ENCODE results near the gene GALNT10.

GALNT10 gene

DNA sequence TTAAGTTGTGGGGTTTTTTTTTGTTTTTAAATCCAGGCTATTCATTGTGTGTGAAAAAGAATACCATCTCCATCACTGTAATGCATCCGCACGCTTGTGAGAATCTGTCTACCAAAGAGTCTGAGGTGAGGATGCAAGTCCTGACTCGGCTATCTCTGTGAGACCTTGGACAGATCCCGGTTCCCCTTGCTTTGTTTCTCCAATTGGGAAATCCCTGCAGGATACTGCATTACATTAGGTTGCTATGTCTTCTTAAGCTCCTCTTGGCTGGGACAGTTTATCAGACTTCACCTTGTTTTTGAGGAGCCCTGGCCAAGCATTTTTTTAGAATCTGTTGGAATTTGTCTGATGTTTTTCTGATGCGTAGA lies 46.8 kb downstream of the GALNT10 start:
- Histone ChIP-seq H2AFZ (ENCODE audit: low read depth, low read length) (no peak overlapping the region), H3K27me3 (ENCODE audit: insufficient read depth, low read length) (no peaks in the 10 kb centered on the region), H3K36me3 (ENCODE audit: insufficient read depth, low read length) (no peaks in the 10 kb centered on the region), H3K9me3 (ENCODE audit: low read length) (no peaks in the 10 kb centered on the region), H3K4me3 (ENCODE audit: low read length) (no peak overlapping the region), H3K4me1 (ENCODE audit: insufficient read depth, low read length) (peaks cover 16% of the 10 kb centered on the region)

DNA sequence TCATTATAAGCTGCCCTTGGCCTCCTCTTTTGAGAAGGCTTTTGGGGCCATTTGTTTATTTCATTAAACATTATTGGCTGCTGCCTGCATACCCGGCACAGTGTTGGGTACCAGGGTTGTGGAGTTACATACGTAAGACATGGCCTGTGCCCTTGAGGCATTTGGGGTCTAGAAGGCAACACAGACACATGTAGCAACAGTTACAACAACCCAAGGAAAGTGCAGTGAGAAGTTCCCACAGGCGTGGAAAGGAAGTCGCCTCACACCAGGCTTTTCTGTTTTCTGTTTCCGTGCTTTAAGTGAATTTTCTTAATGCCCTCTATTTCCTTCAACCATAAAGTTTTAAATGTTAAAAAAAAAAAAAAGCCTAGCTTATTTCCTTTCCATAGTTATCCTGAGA lies 47.4 kb downstream of the GALNT10 start:
- no peak overlapping the region for H3K4me3 ChIP-seq (ENCODE audit: low read length)
- no peaks in the 10 kb centered on the region for H3K9me3 ChIP-seq (ENCODE audit: low read length)

DNA sequence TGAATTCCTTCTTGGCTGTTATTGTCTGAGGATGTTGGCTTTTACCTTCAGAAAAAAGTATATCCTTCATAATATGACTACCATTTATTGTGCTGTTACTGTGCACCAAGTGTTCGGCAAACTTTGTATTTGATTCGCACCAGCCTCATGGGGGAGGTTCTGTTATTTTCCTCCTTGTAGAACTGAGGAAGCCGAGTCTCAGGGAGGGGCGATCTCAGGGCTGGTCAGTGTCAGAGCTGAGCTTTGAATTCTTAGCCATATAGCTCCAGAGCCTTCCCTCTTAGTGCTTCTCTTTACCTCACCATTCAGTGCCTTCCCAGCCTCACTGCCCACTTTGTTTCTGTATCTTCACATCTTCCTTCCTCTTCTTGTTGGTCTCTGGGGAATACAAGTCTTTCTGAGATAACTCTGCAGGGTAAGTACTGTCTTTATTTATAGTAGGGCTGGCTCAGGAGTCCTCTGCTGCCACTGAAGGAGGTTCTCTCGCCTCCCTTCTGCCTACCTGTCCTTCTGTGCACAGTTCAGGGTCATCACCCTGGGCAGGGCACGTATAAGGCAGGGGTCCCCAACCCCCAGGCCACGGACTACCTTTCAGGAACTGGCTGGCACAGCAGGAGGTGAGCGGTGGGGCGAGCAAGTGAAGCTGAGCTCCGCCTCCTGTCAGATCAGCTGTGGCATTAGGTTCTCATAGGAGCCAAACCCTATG lies 48.4 kb downstream of the GALNT10 start:
- H2AFZ ChIP-seq (ENCODE audit: low read depth, low read length): no peak overlapping the region
- H3K27me3 ChIP-seq (ENCODE audit: insufficient read depth, low read length): no peaks in the 10 kb centered on the region
- no peaks in the 10 kb centered on the region for H3K36me3 ChIP-seq (ENCODE audit: insufficient read depth, low read length)
- peaks cover 31% of the 10 kb centered on the region for H3K4me1 ChIP-seq (ENCODE audit: insufficient read depth, low read length)
- H3K9me3 ChIP-seq (ENCODE audit: low read length): no peaks in the 10 kb centered on the region
- H3K4me3 ChIP-seq (ENCODE audit: low read length): no peak overlapping the region

More for the DNA sequence above, 47.4 kb downstream of the GALNT10 start:
- peaks cover 22% of the 10 kb centered on the region for H3K4me1 ChIP-seq (ENCODE audit: insufficient read depth, low read length)
- no peak overlapping the region for H2AFZ ChIP-seq (ENCODE audit: low read depth, low read length)
- H3K27me3 ChIP-seq (ENCODE audit: insufficient read depth, low read length): no peaks in the 10 kb centered on the region
- no peaks in the 10 kb centered on the region for H3K36me3 ChIP-seq (ENCODE audit: insufficient read depth, low read length)

DNA sequence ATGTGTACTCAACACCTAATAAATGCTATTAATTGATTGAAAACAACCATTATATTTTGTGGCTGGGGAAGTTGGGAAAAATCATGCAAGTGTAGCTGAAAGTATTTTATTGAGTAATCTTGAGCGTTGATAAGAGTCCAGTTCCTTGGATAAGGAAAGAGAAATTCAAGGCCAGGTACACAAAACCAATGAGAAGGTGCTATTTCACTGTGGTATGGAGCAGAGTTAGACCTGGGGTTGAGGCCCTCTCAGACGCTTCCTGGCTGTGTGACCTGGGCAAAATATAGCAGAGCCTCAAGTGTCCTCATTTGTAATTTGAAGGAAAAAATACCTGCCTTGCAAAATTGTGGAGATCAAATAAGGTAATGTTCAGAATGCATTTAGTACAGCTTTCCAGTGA lies 50.1 kb downstream of the GALNT10 start:
- Histone ChIP-seq H3K36me3 (ENCODE audit: insufficient read depth, low read length) (no peaks in the 10 kb centered on the region), H3K4me1 (ENCODE audit: insufficient read depth, low read length) (peaks cover 31% of the 10 kb centered on the region), H3K4me3 (ENCODE audit: low read length) (no peak overlapping the region), H3K9me3 (ENCODE audit: low read length) (no peaks in the 10 kb centered on the region), H3K27me3 (ENCODE audit: insufficient read depth, low read length) (no peaks in the 10 kb centered on the region), H2AFZ (ENCODE audit: low read depth, low read length) (no peak overlapping the region)

DNA sequence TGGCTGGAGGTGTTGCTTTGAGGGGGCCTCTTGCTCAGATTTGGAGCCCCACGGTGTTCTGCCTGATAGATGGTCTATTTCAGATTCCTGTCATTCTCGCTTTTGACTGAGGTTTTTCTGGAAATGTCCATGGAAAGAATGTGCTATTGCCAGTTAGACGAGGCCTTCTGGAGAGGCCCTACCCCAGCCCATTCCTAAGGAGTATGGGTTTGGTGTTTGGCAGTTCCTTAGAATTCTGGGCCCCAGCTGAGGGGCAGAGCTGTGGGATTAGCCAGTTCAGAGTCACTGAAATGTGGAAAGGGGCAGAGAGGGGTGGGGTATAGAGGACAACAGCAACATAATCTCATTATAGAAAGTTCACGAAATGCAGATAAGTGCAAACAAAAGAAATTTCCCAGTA lies 50.5 kb downstream of the GALNT10 start:
- H3K36me3 ChIP-seq (ENCODE audit: insufficient read depth, low read length): no peaks in the 10 kb centered on the region
- H3K4me3 ChIP-seq (ENCODE audit: low read length): no peak overlapping the region
- peaks cover 31% of the 10 kb centered on the region for H3K4me1 ChIP-seq (ENCODE audit: insufficient read depth, low read length)
- H3K9me3 ChIP-seq (ENCODE audit: low read length): no peaks in the 10 kb centered on the region
- no peak overlapping the region for H2AFZ ChIP-seq (ENCODE audit: low read depth, low read length)
- no peaks in the 10 kb centered on the region for H3K27me3 ChIP-seq (ENCODE audit: insufficient read depth, low read length)

DNA sequence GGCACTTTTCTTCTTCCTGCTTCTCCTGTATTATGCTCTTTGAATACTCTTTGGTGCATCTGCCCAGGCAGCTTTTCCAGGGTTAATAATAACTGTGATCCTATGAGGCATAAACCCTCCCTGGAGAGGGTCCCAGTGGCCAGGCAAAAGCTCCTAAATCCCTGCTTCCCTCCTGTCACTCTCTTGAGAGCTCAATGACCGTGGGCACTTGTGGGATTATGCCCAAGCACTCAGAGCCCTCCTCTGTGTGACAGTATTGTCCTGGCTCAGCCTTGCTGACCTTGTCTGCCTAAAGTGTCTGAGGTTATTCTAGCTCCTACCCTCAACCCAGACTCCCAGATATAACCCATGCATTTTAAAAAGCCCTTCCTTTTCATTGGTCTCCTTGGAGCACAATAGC lies 51.9 kb downstream of the GALNT10 start:
- no peaks in the 10 kb centered on the region for H3K9me3 ChIP-seq (ENCODE audit: low read length)
- H3K27me3 ChIP-seq (ENCODE audit: insufficient read depth, low read length): no peaks in the 10 kb centered on the region
- peaks cover 31% of the 10 kb centered on the region for H3K4me1 ChIP-seq (ENCODE audit: insufficient read depth, low read length)
- H3K4me3 ChIP-seq (ENCODE audit: low read length): no peak overlapping the region
- H3K36me3 ChIP-seq (ENCODE audit: insufficient read depth, low read length): no peaks in the 10 kb centered on the region
- H2AFZ ChIP-seq (ENCODE audit: low read depth, low read length): peak overlapping the region; percentile 9

DNA sequence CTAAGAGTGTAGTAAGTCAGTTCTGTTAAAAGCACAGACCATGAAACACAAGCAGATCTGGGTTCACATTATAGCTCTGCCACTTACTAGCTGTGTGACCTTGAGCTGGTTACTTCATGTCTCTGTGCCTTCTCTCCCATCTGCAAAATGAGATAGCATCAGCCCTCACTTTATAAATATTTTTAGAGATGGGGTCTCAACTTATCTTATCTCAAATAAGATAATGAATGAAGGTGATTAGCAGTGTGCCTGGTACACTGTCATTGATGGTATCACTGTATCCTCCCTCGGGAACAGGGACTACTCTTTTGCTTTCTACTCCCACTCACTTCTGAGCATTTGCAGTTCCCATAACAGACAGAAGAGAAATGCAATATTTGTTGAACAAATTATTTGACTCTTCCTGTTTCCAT lies 52.4 kb downstream of the GALNT10 start:
- Histone ChIP-seq H3K9me3 (ENCODE audit: low read length) (no peaks in the 10 kb centered on the region), H3K4me1 (ENCODE audit: insufficient read depth, low read length) (peaks cover 31% of the 10 kb centered on the region), H3K4me3 (ENCODE audit: low read length) (no peak overlapping the region), H3K27me3 (ENCODE audit: insufficient read depth, low read length) (no peaks in the 10 kb centered on the region), H2AFZ (ENCODE audit: low read depth, low read length) (no peak overlapping the region), H3K36me3 (ENCODE audit: insufficient read depth, low read length) (no peaks in the 10 kb centered on the region)

DNA sequence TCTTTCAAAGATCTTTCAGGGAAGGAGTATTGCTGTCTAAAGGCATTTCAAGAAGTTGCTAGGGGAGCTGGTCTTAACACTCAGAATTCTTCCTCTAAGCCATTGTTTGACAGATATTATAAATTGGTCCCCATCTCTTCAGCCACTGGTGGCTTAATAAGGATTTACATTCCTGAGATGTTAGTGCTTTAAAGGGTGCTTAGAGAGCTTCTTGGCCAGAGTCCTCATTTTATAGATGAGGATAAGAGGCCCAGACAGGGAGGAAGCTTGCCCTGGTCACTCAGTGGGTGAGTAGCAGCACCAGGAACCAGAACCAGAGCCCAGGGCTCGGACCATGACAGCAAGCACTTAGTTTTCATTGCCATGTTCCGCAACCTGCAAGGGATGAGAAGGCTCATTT lies 53.2 kb downstream of the GALNT10 start:
- H3K9me3 ChIP-seq (ENCODE audit: low read length): no peaks in the 10 kb centered on the region
- no peaks in the 10 kb centered on the region for H3K36me3 ChIP-seq (ENCODE audit: insufficient read depth, low read length)

DNA sequence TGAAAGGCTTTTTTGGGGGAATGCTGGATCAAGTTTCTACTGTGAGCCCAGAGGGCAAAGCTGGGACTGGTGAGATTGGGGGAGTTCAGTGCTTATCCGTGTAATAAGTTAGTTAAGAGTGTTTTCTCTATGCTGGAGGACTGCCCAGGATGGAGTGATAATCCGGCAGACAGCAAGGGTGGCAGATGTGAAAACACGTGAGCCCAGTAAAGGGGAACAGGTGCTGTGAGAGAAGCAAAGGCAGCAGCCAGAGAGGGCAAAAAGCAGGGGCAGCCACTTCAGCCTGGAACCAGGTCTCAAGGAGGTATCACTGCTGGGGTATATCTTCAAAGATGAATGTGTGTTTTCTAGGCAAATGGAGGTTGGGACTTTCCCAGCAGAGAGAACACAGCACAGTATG lies 53.9 kb downstream of the GALNT10 start:
- Histone ChIP-seq H2AFZ (ENCODE audit: low read depth, low read length) (no peak overlapping the region), H3K36me3 (ENCODE audit: insufficient read depth, low read length) (no peaks in the 10 kb centered on the region), H3K4me3 (ENCODE audit: low read length) (no peak overlapping the region), H3K9me3 (ENCODE audit: low read length) (no peaks in the 10 kb centered on the region), H3K4me1 (ENCODE audit: insufficient read depth, low read length) (peaks cover 31% of the 10 kb centered on the region), H3K27me3 (ENCODE audit: insufficient read depth, low read length) (no peaks in the 10 kb centered on the region)

More for the DNA sequence above, 53.2 kb downstream of the GALNT10 start:
- no peak overlapping the region for H3K4me3 ChIP-seq (ENCODE audit: low read length)
- H3K27me3 ChIP-seq (ENCODE audit: insufficient read depth, low read length): no peaks in the 10 kb centered on the region
- no peak overlapping the region for H2AFZ ChIP-seq (ENCODE audit: low read depth, low read length)
- H3K4me1 ChIP-seq (ENCODE audit: insufficient read depth, low read length): peaks cover 31% of the 10 kb centered on the region

DNA sequence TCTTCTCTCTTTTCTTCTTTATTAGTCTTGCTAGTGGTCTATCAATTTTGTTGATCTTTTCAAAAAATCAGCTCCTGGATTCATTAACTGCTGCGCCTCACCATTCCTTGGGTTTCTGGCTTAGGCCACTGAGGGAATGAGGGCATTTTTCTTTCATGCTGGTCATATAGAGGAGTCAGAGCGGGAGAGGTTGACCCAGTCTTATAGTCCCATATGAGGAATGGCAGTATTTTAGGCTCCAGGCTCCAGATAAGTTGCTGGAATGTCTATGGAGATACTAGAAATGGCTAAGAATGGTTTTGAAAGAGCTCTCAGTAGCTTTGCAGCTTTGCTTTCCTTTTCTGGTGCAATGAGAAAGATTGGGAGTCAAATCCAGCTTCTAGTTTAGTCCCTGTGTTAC lies 58.2 kb downstream of the GALNT10 start:
- Histone ChIP-seq H3K36me3 (ENCODE audit: insufficient read depth, low read length) (no peaks in the 10 kb centered on the region), H2AFZ (ENCODE audit: low read depth, low read length) (no peak overlapping the region), H3K27me3 (ENCODE audit: insufficient read depth, low read length) (no peaks in the 10 kb centered on the region), H3K9me3 (ENCODE audit: low read length) (no peaks in the 10 kb centered on the region), H3K4me1 (ENCODE audit: insufficient read depth, low read length) (peaks cover 9% of the 10 kb centered on the region), H3K4me3 (ENCODE audit: low read length) (no peak overlapping the region)

DNA sequence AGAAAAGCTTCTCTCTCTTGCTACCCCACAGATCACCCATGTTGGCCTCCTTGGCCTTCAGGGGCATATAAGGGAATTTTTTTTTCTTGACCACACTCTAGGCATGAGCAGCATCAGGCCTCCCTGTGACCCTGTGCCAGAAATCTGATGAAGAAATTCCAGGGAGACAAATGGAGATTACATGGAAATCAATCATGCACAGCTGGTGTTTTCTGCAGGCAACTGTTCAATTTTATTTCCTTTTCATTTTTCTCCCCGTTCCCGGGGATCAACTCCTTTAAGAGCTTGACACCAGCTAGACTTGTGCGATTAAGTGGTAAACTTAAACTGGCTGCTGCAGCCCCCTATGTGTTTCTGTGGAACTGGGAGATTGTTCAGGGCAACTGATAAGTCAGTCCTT lies 59.3 kb downstream of the GALNT10 start:
- no peak overlapping the region for H2AFZ ChIP-seq (ENCODE audit: low read depth, low read length)
- no peaks in the 10 kb centered on the region for H3K27me3 ChIP-seq (ENCODE audit: insufficient read depth, low read length)
- H3K4me1 ChIP-seq (ENCODE audit: insufficient read depth, low read length): peaks cover 7% of the 10 kb centered on the region
- H3K4me3 ChIP-seq (ENCODE audit: low read length): no peak overlapping the region
- H3K36me3 ChIP-seq (ENCODE audit: insufficient read depth, low read length): no peaks in the 10 kb centered on the region
- no peaks in the 10 kb centered on the region for H3K9me3 ChIP-seq (ENCODE audit: low read length)

DNA sequence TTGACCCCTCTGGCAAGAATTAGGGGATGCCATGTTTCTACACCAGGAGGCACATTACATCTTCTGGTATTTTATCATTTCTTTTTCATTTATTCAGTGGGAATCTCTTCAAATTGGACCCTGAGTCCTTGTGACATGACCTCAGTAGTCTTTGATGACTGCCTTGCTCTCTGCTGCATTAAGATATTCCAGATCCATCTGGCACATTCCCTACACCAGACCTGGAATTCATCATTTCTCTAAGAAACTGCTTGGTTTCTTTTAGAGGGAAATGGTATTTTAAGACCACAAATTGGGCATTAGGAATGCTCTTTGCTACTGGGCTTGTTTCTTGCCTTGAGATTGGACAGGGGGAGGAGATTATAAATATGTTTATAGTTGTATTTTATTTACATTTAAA lies 61.0 kb downstream of the GALNT10 start:
- H3K4me3 ChIP-seq (ENCODE audit: low read length): no peak overlapping the region
- no peaks in the 10 kb centered on the region for H3K36me3 ChIP-seq (ENCODE audit: insufficient read depth, low read length)
- H3K27me3 ChIP-seq (ENCODE audit: insufficient read depth, low read length): no peaks in the 10 kb centered on the region
- H2AFZ ChIP-seq (ENCODE audit: low read depth, low read length): no peak overlapping the region
- H3K4me1 ChIP-seq (ENCODE audit: insufficient read depth, low read length): peaks cover 7% of the 10 kb centered on the region
- H3K9me3 ChIP-seq (ENCODE audit: low read length): no peaks in the 10 kb centered on the region

DNA sequence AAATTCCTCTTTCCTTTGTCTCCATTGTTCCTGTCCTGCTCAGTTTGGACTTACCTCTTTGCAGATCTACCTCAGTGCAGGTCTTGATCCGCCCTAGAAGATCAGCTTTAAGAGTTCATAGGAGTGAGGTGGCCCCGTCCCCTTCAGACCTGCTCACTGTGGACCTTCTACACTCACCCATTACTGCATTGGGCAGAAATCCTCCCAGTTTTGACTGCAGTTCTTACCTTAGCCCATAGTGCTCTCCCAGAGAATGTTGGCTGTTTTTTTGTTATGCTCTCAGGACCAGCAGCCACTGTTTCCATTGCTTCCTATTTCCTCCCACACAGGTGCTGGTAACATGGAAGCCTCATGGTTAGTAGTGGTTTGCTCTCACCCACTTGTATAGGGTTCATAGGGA lies 63.3 kb downstream of the GALNT10 start:
- H3K36me3 ChIP-seq (ENCODE audit: insufficient read depth, low read length): no peaks in the 10 kb centered on the region
- H3K4me3 ChIP-seq (ENCODE audit: low read length): no peak overlapping the region
- no peak overlapping the region for H2AFZ ChIP-seq (ENCODE audit: low read depth, low read length)

DNA sequence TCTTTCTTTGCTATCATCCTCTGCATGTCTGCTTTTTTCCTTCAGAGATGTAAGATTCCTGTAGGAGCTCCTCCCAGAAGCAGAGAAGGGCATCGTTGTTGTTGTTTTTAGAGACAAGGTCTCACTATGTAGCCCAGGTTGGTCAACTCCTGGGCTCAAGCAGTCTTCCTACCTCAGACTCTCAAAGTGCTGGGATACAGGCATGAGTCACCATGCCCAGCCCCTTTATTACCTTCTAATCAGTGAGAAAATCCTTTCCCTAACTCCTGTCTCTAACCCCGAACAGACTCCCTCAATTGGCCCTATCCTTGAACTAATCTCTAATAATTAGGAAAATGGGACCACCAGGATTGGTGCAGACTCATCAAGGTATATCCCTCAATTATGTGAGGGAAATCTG lies 64.4 kb downstream of the GALNT10 start:
- peaks cover 29% of the 10 kb centered on the region for H3K4me1 ChIP-seq (ENCODE audit: insufficient read depth, low read length)
- H2AFZ ChIP-seq (ENCODE audit: low read depth, low read length): no peak overlapping the region
- no peak overlapping the region for H3K4me3 ChIP-seq (ENCODE audit: low read length)
- H3K36me3 ChIP-seq (ENCODE audit: insufficient read depth, low read length): no peaks in the 10 kb centered on the region
- H3K9me3 ChIP-seq (ENCODE audit: low read length): no peaks in the 10 kb centered on the region
- no peaks in the 10 kb centered on the region for H3K27me3 ChIP-seq (ENCODE audit: insufficient read depth, low read length)

More for the DNA sequence above, 63.3 kb downstream of the GALNT10 start:
- Histone ChIP-seq H3K4me1 (ENCODE audit: insufficient read depth, low read length) (peaks cover 26% of the 10 kb centered on the region), H3K27me3 (ENCODE audit: insufficient read depth, low read length) (no peaks in the 10 kb centered on the region), H3K9me3 (ENCODE audit: low read length) (no peaks in the 10 kb centered on the region)
